ENCODE measurements around the gene NATD1.

Gene NATD1

GRCh38 chr17:21218101-21218500 is 35.1 kb downstream of the NATD1 start:
- TF ChIP-seq ZFX (IDR thresholded peaks at IDR 0.05; ENCODE audit: borderline replicate concordance), result no peak
- no peak for TF ChIP-seq CTCF (IDR thresholded peaks at IDR 0.05)
- no peak overlapping the region for H3K27ac ChIP-seq

GRCh38 chr17:21217346-21217745 is 35.9 kb downstream of the NATD1 start:
- no peak for TF ChIP-seq ZFX (IDR thresholded peaks at IDR 0.05; ENCODE audit: borderline replicate concordance)
- TF ChIP-seq CTCF (IDR thresholded peaks at IDR 0.05), result no peak
- H3K27ac ChIP-seq, result no peak overlapping the region

- no peak overlapping the region for H3K27ac ChIP-seq
- TF ChIP-seq ZFX (IDR thresholded peaks at IDR 0.05; ENCODE audit: borderline replicate concordance) (no peak), CTCF (IDR thresholded peaks at IDR 0.05) (no peak)
Observed at GRCh38 chr17:21215935-21216334, 37.3 kb downstream of the NATD1 start.

DNA sequence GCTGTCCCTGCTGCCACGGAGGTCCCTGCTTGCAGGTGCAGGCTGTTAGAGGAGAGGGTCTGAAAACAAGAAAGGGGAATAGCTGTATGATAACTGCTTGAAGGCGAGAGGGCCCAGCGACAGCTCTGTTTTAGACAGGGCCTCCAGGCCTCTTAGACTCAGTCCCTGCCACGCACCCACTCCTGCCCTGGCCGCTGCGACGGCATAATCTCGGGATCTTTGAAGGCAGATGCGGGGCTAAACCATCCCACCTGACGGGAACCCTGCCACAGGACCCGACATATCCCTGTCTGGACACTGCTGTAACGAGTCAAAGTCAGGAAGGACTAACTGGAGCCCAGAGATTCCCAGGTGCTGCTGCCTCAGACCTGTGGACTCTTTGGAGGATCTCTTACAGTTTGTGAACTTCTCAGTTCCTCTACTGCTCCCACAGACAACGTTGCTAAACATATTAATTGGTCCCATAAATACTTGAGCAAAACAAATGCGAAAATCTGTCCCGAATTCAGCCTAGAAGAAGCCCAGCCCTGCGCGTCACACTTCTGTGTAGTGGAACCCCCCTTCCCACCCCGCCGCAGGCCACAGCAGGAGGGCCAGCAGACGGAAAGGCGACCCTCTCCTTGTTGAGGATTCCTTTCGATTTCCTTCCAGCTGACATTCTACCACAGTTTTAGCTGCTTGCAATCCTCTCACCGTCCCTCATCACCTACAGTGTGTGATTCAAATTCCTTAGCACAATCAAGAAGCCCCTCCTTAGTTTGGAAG is 38.3 kb downstream of the NATD1 start:
- TF ChIP-seq CTCF (IDR thresholded peaks at IDR 0.05) (no peak), ZFX (IDR thresholded peaks at IDR 0.05; ENCODE audit: borderline replicate concordance) (no peak)
- peak overlapping the region; percentile 90 for H3K27ac ChIP-seq

DNA sequence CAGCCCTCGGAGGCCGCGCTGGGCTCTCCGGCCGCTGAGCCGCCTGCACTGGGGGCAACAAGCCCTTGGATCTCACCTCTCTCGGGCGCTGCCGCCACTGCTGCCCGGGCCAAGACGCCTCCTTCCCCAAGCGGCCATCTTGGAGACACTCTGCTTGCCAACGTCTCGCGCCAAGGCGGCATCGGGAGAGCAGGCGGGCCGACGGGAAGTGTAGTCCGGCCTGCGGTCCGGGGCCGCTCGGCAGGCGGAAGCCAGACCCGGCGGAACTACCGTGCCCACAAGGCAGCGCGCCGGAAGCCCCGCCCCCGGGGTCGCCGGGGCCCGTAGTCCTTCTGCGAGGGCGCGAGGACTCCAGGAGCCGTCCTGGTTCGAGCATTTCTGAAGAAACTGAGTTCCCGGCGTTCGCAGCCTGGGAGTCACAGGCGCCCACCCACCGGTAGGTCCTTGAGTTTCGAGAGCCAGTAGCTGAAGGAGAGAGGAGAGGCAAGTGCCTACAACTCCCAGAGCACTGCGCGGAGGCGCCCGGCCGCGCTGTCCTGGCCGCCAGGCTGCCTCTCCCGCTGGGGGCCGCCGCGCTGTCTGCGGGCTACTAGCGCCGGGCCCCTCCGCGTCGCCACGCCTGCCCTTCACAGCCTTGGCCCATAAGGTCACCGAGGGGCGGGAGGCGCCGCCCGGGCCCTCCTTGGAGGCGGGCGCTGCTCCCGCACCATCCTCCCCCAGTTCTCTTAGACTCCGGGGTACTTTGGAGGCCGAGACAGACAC is 39.0 kb downstream of the NATD1 start, which contains the start of gene TMEM11:
Gene TMEM11 (minus strand): TSS at position 147 of the 762 bp plus-strand sequence. CDS start 9 bp downstream, at position 138.
- no peak for TF ChIP-seq ZFX (IDR thresholded peaks at IDR 0.05; ENCODE audit: borderline replicate concordance)
- peak; percentile 22; the same call in 1 of the 2 replicates for TF ChIP-seq CTCF (IDR thresholded peaks at IDR 0.05)
- H3K27ac ChIP-seq, result peak within 1 kb of the TSS; percentile 90

DNA sequence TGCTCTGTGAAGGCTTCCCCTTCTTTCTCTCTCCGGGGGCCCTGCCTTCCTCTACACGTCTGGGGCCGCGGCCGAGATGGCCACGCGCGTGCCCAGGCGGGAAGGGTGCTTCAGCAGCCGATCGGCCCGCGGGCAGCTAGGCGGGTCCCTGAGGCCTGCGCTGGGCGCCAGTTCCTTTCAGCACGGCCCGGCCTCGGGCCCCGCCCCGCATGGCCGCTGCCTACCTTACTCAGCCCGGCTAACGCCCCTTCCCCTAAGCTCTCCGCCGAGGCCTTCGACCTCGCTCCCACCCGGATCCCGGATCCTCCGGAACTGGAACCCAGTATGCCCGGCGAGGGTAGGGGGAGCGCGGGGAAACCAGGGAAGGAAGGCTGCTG is 39.6 kb downstream of the NATD1 start:
- peak overlapping the region; percentile 90 for H3K27ac ChIP-seq

More for the DNA sequence above, 39.6 kb downstream of the NATD1 start:
- no peak for TF ChIP-seq ZFX (IDR thresholded peaks at IDR 0.05; ENCODE audit: borderline replicate concordance)
- TF ChIP-seq CTCF (IDR thresholded peaks at IDR 0.05), result no peak
